Measurements from ENCODE around the gene PDLIM1. TPM values are rescaled to one million over a fixed set of nuclear protein-coding genes. Genes with fewer than 3 reads are reported as not detected.
A peak's percentile ranks its signal among the peaks of the same experiment; 100 is the strongest.

Gene PDLIM1
- total and polyA plus RNA-seq, 2 experiments from 2014 or later = 75.7 to 335 TPM

DNA sequence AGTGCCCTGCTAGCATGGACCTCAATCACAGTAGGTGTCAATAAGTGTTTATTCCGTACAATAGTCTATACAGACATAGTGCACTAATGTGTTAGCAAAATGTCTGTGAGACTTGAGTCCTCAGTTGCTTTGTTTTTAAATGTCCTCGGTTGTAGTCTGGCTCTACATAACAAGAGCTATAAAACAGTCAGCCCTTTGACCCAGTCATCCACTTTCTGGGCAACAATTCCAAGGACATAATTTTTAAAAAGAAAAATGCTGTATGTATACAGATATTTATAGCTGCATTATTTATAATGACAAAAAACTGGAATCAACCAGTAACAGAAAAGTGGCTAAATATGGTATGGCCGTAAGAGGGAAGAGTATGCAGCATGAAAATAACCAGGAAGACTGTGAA, 2.8 kb upstream of the PDLIM1 start:
- no peak for DNase-seq (ENCODE audit: low read depth in 1 of 2, low spot score in 1 of 2)
- no peaks in the 10 kb centered on the region for H3K9me3 ChIP-seq (ENCODE audit: low read depth)
- peaks cover 6% of the 10 kb centered on the region for H3K27me3 ChIP-seq
- peaks cover 34% of the 10 kb centered on the region for H3K4me1 ChIP-seq (ENCODE audit: low read depth)
- H3K36me3 ChIP-seq = no peaks in the 10 kb centered on the region
- no peak overlapping the region for H3K4me3 ChIP-seq
- H3K27ac ChIP-seq = no peak overlapping the region
- TF ChIP-seq, protein P1, sequence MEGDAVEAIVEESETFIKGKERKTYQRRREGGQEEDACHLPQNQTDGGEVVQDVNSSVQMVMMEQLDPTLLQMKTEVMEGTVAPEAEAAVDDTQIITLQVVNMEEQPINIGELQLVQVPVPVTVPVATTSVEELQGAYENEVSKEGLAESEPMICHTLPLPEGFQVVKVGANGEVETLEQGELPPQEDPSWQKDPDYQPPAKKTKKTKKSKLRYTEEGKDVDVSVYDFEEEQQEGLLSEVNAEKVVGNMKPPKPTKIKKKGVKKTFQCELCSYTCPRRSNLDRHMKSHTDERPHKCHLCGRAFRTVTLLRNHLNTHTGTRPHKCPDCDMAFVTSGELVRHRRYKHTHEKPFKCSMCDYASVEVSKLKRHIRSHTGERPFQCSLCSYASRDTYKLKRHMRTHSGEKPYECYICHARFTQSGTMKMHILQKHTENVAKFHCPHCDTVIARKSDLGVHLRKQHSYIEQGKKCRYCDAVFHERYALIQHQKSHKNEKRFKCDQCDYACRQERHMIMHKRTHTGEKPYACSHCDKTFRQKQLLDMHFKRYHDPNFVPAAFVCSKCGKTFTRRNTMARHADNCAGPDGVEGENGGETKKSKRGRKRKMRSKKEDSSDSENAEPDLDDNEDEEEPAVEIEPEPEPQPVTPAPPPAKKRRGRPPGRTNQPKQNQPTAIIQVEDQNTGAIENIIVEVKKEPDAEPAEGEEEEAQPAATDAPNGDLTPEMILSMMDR (IDR thresholded peaks at IDR 0.05; ENCODE audit: low read depth, low read length) = no peak

DNA sequence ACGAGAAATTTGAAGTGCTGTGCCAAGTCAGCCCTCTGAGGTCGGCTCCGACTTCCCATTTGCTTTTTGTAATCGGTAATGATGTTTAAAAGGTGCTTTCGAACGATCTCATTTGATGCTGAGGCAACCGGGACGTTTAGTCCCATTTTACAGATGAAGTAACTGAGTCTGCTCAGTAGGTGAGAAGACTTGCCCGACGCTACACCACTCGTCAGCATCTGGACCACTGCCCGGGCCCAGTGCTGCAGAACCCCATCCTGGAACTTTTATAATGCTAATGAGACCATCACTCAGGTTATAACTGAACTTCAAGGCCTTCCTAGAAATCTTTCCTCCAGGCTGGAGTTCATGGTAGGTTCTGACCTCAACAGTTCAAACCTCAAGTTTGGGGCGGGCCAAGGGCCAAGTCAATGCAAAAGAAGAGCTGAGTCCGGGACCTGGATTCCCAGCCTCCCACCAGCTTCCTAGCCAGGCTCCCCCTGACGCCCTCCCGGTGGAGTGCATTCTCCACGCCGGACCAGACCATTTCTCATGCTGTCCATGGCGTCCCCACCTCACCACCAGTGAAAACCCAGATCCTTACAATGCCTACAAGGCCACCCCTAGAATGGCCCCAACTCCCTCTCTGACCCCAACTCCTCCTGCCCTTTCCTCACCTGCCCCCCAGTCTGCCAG, 699 bp upstream of the PDLIM1 start:
- TF ChIP-seq, protein P1 (IDR thresholded peaks at IDR 0.05; ENCODE audit: low read depth, low read length) = no peak
- no peak for DNase-seq (ENCODE audit: low read depth in 1 of 2, low spot score in 1 of 2)
- Histone ChIP-seq H3K27me3 (peaks cover 6% of the 10 kb centered on the region), H3K36me3 (no peaks in the 10 kb centered on the region), H3K4me1 (ENCODE audit: low read depth) (peaks cover 40% of the 10 kb centered on the region), H3K4me3 (peak overlapping the region; percentile 99), H3K27ac (no peak overlapping the region), H3K9me3 (ENCODE audit: low read depth) (no peaks in the 10 kb centered on the region)

DNA sequence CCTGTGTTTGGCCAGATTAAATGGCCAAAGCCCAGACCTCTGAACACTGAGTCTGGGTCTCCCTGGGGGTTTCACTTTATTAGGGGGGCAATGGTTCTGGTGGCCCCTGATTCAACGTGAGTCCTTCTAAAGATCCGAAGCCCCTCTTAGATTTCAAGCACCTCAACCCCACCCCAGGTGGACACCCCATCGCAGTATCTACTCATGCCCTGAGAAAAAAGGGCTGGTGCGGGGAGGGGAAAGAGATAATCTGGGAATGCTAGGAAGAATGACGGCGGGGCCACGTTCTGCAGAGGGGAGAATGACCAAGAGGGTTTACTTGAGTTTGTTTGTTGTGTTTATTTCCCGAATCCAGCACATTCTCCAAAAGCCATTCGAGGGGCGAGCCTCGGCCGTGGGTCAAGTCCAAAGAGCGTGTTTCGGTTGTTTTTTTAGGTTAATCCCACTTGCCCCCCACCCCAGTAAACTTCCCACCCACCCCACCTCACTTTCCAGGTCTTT, 832 bp downstream of the PDLIM1 start:
- Histone ChIP-seq H3K9me3 (ENCODE audit: low read depth) (no peaks in the 10 kb centered on the region), H3K4me3 (peak overlapping the region; percentile 99), H3K4me1 (ENCODE audit: low read depth) (peaks cover 33% of the 10 kb centered on the region), H3K36me3 (no peaks in the 10 kb centered on the region), H3K27ac (no peak overlapping the region), H3K27me3 (peaks cover 3% of the 10 kb centered on the region)
- TF ChIP-seq, protein P1 (IDR thresholded peaks at IDR 0.05; ENCODE audit: low read depth, low read length) = no peak
- no peak for DNase-seq (ENCODE audit: low read depth in 1 of 2, low spot score in 1 of 2)

DNA sequence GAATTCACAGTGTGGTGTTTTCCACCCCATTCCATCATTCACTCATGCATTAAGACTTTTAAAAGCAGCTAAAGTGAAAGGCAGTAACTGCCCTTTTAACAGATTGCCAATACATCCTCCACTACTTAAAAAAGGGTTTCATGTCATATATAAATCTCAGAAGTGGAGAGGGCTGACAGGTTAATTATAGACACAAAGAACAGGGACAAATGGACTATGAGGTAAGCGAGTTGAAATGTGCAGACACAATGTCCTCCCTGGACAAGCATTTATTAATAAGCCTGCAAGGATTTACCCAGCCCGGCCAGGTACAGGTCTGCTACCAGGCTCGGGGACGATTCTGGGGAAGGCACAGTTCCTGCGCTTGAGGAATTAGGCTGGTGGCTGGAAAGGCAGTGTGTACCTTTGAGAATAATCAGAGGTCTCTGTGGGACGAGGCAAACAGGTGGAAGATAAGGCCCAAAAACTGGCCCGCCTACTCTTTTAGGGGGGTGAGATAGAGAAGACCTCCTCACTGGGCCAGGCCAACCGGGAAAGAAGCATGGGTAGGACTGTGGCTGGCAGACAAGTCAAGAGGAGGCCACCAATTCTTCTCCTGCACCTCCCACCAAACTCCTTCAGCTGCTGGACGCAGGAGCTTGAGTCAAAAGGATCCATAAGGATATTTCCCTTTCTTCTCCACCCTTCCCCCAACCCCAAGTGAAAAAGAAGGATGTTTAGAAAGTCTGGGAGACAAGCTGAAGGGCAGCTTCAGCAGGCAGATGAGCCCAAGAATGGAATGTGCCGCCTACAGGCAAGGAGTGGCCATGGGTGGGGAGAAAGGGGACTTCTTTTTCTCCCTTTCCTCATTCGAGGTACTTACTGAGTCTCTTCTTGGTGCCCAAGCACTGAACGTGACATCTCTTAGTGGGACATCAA, 1.5 kb downstream of the PDLIM1 start:
- no peaks in the 10 kb centered on the region for H3K9me3 ChIP-seq (ENCODE audit: low read depth)
- H3K4me3 ChIP-seq = peak overlapping the region; percentile 99
- H3K27ac ChIP-seq = peak overlapping the region; percentile 43
- peaks cover 30% of the 10 kb centered on the region for H3K4me1 ChIP-seq (ENCODE audit: low read depth)
- TF ChIP-seq, protein P1 (IDR thresholded peaks at IDR 0.05; ENCODE audit: low read depth, low read length) = peak; percentile 37
- no peaks in the 10 kb centered on the region for H3K27me3 ChIP-seq
- DNase-seq (ENCODE audit: low read depth in 1 of 2, low spot score in 1 of 2) = peak in 1 of 2 donors; percentile 48
- H3K36me3 ChIP-seq = no peaks in the 10 kb centered on the region

DNA sequence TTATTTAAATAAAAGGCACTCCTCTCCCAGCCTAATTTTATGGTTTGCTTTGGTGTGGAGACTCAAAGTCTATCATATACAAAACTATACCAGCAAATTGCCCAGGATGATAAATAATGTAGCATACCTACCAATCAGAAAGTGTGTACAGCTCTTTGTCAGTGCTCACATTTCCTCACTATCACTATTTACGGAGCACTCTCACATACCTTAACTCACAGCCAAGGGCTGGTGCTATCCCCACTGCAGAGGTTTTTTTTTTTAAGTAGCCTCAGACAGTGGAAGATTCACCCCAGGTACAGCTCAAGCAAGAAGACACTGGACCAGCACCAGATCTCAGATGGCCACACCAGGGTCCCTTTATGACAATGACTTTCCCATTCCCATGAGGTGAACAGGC, 2.5 kb downstream of the PDLIM1 start:
- TF ChIP-seq, protein P1 (IDR thresholded peaks at IDR 0.05; ENCODE audit: low read depth, low read length) = no peak
- no peak for DNase-seq (ENCODE audit: low read depth in 1 of 2, low spot score in 1 of 2)
- no peak overlapping the region for H3K27ac ChIP-seq
- H3K36me3 ChIP-seq = no peaks in the 10 kb centered on the region
- no peaks in the 10 kb centered on the region for H3K9me3 ChIP-seq (ENCODE audit: low read depth)
- peaks cover 30% of the 10 kb centered on the region for H3K4me1 ChIP-seq (ENCODE audit: low read depth)
- peak overlapping the region; percentile 99 for H3K4me3 ChIP-seq
- H3K27me3 ChIP-seq = no peaks in the 10 kb centered on the region
